ENCODE measurements around the gene CPSF3.

Gene CPSF3

GRCh38 chr2:9462886-9463697, 39.6 kb downstream of the CPSF3 start:
- in situ Hi-C loops (cut with HindIII; ENCODE audit: low sequenced_read_pairs) = no loop called here

DNA sequence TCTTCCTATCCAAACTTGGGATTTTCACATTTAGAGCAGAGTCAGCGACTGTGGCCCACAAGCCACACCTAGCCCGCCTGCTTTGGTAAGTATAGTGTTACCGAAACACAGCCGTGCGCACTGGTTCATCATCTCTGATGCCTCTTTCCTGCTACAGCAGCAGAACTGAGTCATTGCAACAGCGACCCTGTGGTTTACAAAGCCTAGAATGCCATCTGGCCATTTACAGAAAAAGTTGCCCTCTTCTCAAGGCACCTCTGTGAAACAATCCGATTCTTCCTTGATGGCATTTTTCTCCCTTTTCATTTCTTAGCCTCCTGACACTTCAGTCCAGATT, 40.2 kb downstream of the CPSF3 start:
- in situ Hi-C loops (cut with HindIII; ENCODE audit: low sequenced_read_pairs) = no loop called here

DNA sequence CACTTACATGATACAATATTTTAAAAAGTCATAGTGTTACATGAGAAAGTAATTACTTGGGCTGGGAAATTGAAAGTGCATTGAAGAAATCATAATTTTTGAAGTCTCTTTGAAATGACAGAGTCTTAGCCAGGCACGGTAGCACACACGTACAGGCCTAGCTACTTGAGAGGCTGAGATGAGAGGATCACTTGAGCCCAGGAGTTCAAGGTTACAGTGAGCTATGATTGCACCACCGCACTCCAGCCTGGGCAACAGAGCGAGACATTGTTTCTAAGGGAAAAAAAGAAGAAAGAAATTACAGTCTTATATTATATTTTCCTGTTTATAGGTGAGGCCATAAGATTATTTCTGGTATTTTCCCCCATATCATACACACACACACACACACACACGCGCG, 41.7 kb downstream of the CPSF3 start:
- in situ Hi-C loops (cut with HindIII; ENCODE audit: low sequenced_read_pairs) = no loop called here

- in situ Hi-C loops (cut with HindIII; ENCODE audit: low sequenced_read_pairs) = no loop called here
Measured at GRCh38 chr2:9466147-9466683, 42.8 kb downstream of the CPSF3 start.

- in situ Hi-C loops (cut with HindIII; ENCODE audit: low sequenced_read_pairs) = no loop called here
Measured at GRCh38 chr2:9467687-9468086, 44.2 kb downstream of the CPSF3 start.

GRCh38 chr2:9471206-9471605, 47.8 kb downstream of the CPSF3 start:
- in situ Hi-C loops (cut with HindIII; ENCODE audit: low sequenced_read_pairs) = no loop called here

DNA sequence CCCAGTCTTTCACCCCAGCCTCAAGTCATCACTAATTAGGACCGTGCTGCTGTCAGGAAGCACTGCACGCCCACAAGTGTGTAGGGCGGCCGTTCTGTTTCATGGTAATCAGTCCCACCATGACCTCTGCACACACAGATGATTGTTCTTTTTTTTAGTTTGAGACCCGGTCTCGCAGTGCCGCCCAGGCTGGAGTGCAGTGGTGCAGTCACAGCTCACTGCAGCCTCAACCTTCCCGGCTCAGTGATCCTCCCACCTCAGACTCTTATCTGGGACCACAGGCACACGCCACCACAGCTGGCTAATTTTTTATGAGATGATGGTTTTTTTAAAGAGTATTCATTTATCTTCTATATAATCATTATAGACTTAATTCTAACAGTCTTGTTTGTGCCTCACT, 49.1 kb downstream of the CPSF3 start:
- in situ Hi-C loops (cut with HindIII; ENCODE audit: low sequenced_read_pairs) = no loop called here

GRCh38 chr2:9473308-9473984, 50.0 kb downstream of the CPSF3 start:
- in situ Hi-C loops (cut with HindIII; ENCODE audit: low sequenced_read_pairs) = no loop called here

DNA sequence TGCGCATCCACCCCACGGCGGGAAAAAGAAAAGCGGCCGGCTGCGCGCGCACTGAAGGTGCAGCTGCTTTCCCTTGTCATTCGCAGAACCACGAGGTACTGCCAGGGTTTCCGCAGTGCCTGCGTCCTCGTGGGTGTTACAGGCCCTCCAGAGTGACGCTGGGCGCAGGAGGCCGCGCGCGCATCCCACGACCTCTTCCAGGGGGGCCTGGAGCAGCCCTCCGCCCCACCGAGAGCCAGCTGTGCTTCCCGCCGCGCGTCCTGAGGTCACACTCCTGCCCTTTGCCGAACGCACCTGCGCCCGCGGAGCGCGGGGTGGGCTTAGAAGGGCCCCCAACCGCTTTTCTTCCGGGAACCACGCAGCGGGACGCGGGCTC, 50.5 kb downstream of the CPSF3 start:
- in situ Hi-C loops (cut with HindIII; ENCODE audit: low sequenced_read_pairs) = no loop called here

DNA sequence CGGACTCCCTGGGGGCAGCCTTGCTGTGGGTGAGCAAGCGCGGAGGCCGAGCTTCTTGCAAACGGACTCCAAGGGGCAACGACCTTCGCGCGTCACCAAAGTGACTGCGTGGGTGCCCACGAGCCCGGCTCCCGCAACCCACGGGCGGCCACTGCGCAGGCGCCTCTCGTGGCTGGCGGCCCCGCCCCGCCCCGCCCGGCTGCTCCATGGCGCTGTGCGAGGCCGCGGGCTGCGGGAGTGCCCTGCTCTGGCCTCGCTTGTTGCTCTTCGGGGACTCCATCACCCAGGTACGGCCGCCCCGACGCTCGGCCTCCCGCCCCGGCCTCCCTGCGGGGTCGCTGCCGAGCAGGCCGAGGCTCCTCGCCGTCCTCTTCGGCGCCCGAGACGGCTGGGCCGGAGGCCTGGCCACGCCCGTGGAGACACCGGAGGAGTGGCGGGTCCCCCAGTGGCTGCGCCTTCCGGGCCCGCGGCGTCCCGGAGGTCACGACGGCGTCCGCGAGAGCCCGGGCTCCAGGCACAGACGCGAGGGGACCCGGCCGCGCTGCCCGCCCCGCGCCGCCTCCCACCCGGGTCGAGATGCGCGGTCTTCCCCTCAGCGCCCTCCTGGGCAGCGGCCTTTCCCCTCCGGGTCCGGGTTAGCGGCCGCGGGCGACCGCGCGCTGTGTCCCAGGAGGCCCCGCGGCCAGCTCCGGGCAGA, 51.1 kb downstream of the CPSF3 start, which contains the start of gene IAH1:
Gene IAH1 (plus strand): TSS at position 191 of the 697 bp plus-strand sequence. CDS start 16 bp downstream, at position 207.
- in situ Hi-C loops (cut with HindIII; ENCODE audit: low sequenced_read_pairs) = no loop called here

DNA sequence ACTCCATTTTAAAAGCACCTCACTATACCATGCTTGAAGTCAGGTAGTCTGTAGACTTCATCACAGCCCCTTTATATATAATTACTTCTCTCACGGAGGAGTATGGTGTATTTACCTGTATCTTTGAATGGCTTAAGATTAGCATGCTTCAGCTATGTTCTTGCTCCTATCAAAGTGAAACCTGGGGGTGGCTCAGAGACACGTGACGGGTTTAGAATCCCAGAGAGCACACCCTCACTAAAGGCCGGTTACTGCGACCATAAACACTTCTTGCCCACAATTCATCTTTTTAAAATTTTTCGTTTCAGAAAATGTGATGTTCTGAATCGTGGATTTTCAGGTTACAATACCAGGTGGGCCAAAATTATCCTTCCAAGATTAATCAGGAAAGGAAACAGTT, 54.5 kb downstream of the CPSF3 start:
- in situ Hi-C loops (cut with HindIII; ENCODE audit: low sequenced_read_pairs) = no loop called here

- in situ Hi-C loops (cut with HindIII; ENCODE audit: low sequenced_read_pairs) = no loop called here
Measured at GRCh38 chr2:9478526-9478925, 55.1 kb downstream of the CPSF3 start.

GRCh38 chr2:9480157-9480556, 56.7 kb downstream of the CPSF3 start:
- in situ Hi-C loops (cut with HindIII; ENCODE audit: low sequenced_read_pairs) = no loop called here

GRCh38 chr2:9483107-9483506, 59.7 kb downstream of the CPSF3 start:
- in situ Hi-C loops (cut with HindIII; ENCODE audit: low sequenced_read_pairs) = no loop called here

GRCh38 chr2:9484533-9484932, 61.1 kb downstream of the CPSF3 start:
- in situ Hi-C loops (cut with HindIII; ENCODE audit: low sequenced_read_pairs) = no loop called here

- in situ Hi-C loops (cut with HindIII; ENCODE audit: low sequenced_read_pairs) = no loop called here
Measured at GRCh38 chr2:9488583-9489547, 65.4 kb downstream of the CPSF3 start.

GRCh38 chr2:9490789-9491188, 67.3 kb downstream of the CPSF3 start:
- in situ Hi-C loops (cut with HindIII; ENCODE audit: low sequenced_read_pairs) = no loop called here

- in situ Hi-C loops (cut with HindIII; ENCODE audit: low sequenced_read_pairs) = no loop called here
Measured at GRCh38 chr2:9492927-9493326, 69.5 kb downstream of the CPSF3 start.

DNA sequence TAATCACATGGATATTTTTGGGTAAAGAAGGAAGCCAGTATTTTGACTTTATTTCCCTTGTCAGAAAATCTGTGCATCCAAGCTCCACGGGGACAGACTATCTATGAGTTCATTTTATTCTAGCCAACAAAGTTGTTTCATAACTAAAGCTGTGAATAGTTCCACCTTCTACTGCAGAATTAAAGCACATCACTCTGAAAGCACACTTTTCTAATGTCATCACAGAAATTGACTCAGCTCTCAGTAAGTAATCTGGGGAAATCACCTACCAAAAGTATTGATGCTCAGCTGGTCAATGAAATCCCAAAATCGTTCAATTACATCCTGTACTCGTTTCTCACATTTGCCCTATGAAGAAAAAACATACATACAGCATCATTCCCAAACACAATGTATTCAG, 70.0 kb downstream of the CPSF3 start:
- in situ Hi-C loops (cut with HindIII; ENCODE audit: low sequenced_read_pairs) = no loop called here

DNA sequence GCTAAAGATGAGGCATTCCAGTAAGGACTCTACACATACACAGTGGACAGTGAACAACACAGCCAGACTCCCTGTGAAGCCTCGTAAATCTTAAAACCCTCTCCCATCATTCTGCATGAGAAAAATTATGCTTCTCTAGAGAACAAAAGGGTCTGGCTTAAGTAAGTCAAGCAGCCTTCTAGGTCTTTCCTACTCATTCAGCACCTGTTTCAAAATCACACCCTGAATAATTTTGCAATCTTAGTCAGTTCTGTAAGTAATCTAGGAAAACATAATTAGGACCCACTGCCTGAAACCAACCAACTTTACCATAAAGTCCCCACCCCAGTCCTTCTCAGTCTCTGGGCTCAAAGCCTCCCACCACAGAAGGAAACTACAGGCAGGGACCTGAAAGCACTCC, 70.6 kb downstream of the CPSF3 start:
- in situ Hi-C loops (cut with HindIII; ENCODE audit: low sequenced_read_pairs) = no loop called here

- in situ Hi-C loops (cut with HindIII; ENCODE audit: low sequenced_read_pairs) = no loop called here
Measured at GRCh38 chr2:9497017-9497416, 73.6 kb downstream of the CPSF3 start.

All from DLD1 (cell line).